LNCAP (cell line): ENCODE measurements around the gene PDE4D.

Experiments used
- CTCF ChIP-seq: fragments of 450-650 bp; IDR thresholded peaks from 2 replicates; pipeline ENCODE4 v1.5.1; 2017; ENCODE audit warnings: mild to moderate bottlenecking

The PDE4D gene

GRCh38 chr5:59516161-59516560, 377.4 kb downstream of the PDE4D start:
- TF ChIP-seq CTCF: no peak

- peak; percentile 69 for TF ChIP-seq CTCF
Observed at GRCh38 chr5:59506285-59506877, 387.1 kb downstream of the PDE4D start.

- no peak for TF ChIP-seq CTCF
Observed at GRCh38 chr5:59504043-59504442, 389.5 kb downstream of the PDE4D start.

GRCh38 chr5:59503220-59503619, 390.3 kb downstream of the PDE4D start:
- TF ChIP-seq CTCF: no peak

GRCh38 chr5:59501316-59501715, 392.2 kb downstream of the PDE4D start:
- no peak for TF ChIP-seq CTCF

GRCh38 chr5:59500014-59500413, 393.5 kb downstream of the PDE4D start:
- no peak for TF ChIP-seq CTCF

- no peak for TF ChIP-seq CTCF
Observed at GRCh38 chr5:59497207-59497606, 396.3 kb downstream of the PDE4D start.
